Fibroblast of pulmonary artery (primary cell): ENCODE measurements around the gene BNC2.

Source experiments
- DNase-seq: peaks from one replicate; pipeline ENCODE4 v3.0.0-alpha.2; 2010; ENCODE audit warnings: low read depth
- H3K4me3 ChIP-seq: replicated peaks from 2 replicates; pipeline ENCODE4 v1.5.1; 2011; ENCODE audit warnings: low read depth, mild to moderate bottlenecking, control low read depth, low read length, moderate library complexity
- TF ChIP-seq, protein P1 (sequence below): IDR thresholded peaks from 2 replicates; pipeline ENCODE4 v1.5.1; 2011; ENCODE audit warnings: mild to moderate bottlenecking, control low read depth, low read length, inconsistent platforms; ENCODE audit errors: missing control alignments

Gene BNC2

DNA sequence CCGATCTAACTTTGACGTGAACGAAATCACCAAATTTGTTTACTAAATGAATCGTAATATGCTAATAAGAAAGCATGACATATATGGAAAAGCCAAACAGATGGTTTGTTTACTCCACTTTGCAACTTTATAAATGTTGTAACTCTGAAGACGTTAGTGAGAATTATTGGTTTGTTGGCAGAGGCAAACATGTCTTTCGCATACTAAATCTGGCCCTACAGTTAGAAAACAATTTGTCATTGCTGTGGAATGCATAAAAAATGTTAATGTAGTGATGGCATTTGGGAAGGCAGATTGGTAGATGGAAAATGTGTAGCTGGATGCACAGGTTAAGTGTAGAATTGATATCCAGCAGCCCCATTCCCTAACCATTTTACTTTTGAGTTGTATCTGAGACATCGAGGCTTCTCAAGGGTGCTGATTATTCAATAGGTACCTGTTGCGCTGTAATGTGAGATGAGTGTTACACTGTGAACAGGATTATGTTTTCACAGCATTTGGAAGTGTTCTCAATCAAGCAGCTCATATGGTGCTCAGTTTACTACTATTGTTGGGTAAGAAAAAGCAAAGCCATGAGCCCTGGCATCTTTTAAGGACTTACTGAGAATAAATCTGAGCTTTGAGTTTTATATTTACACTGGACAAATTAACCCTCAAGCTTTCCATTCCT lies 444.8 kb downstream of the BNC2 start:
- TF ChIP-seq, protein P1, sequence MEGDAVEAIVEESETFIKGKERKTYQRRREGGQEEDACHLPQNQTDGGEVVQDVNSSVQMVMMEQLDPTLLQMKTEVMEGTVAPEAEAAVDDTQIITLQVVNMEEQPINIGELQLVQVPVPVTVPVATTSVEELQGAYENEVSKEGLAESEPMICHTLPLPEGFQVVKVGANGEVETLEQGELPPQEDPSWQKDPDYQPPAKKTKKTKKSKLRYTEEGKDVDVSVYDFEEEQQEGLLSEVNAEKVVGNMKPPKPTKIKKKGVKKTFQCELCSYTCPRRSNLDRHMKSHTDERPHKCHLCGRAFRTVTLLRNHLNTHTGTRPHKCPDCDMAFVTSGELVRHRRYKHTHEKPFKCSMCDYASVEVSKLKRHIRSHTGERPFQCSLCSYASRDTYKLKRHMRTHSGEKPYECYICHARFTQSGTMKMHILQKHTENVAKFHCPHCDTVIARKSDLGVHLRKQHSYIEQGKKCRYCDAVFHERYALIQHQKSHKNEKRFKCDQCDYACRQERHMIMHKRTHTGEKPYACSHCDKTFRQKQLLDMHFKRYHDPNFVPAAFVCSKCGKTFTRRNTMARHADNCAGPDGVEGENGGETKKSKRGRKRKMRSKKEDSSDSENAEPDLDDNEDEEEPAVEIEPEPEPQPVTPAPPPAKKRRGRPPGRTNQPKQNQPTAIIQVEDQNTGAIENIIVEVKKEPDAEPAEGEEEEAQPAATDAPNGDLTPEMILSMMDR, result no peak
- no peak overlapping the region for H3K4me3 ChIP-seq
- peak; percentile 87 for DNase-seq

DNA sequence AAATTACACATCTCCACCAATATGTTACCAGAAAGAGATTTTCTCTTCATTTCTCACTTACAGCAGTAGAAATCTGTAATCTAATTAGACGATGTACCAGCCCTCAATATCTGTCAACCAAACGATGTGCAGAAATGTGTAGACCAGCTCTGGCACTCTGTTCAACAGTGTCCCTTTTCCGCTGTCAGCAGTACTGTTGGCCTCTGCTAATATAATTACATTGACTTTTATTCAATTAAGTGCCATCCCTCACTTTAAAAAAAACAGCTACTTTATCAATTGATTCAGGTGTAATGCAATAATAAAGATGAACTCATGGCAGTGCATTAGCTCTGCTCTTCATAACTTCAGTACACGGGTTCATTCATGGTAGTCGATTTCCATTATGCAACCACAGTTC lies 448.4 kb downstream of the BNC2 start:
- no peak overlapping the region for H3K4me3 ChIP-seq
- no peak for DNase-seq
- TF ChIP-seq, protein P1, result no peak

DNA sequence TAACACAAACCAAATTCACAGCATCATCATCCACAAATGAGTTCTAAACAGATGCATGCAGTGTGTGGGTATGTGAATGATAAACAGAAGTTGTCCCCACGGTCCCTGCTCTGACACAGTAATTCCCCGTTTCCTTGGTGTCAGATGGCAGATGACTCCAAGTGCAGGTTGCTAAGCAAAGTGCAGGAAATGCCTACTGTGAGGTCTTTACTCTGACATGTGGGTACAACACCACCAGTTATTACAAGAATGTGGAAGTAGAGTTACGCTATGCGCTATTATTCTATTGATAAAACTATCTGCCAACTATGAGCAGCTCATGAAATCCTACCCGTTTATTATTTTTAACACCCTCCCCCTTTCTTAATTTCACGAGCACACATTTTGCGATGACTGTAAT lies 448.9 kb downstream of the BNC2 start:
- DNase-seq, result peak; percentile 51
- TF ChIP-seq, protein P1, result no peak
- H3K4me3 ChIP-seq, result no peak overlapping the region

DNA sequence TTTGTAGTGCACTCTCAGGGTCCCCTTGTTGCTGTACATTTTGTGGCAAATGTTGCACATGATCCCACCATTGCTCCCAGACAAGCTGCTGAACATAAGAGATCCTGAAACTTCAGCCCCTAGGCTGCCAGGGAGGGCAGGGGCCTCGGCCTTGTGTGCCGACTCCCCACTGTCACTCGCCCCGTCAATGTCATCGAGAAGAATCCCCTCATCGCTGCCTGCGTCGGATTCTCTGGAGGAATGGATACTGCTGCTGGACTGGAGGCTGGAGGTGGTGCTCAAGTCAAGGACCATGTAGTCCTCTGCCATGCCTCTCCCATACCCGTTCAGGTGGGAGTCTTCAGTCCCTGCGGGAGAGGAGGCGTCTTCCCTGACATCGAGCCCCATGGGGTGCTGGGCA lies 451.3 kb downstream of the BNC2 start:
- DNase-seq, result no peak
- TF ChIP-seq, protein P1, result no peak
- no peak overlapping the region for H3K4me3 ChIP-seq

DNA sequence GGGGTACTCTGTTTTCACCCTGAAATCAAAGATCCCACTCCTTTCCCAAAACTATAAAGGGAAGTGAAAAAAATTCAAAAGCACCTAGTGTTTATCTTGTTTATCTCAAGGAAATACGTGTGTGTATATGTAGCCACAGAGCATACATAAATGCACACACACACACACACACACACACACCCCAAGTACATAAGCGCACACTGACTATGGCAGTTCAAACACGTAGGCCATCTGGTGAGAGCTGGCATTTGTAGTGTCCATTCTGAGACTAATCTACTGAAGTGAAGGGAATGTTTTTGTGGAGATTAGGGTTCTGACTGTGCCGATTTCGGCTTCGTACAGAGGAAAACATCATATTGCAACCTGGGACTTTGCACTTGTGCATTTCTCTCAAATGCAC lies 451.7 kb downstream of the BNC2 start:
- no peak for DNase-seq
- no peak overlapping the region for H3K4me3 ChIP-seq
- TF ChIP-seq, protein P1, result no peak

DNA sequence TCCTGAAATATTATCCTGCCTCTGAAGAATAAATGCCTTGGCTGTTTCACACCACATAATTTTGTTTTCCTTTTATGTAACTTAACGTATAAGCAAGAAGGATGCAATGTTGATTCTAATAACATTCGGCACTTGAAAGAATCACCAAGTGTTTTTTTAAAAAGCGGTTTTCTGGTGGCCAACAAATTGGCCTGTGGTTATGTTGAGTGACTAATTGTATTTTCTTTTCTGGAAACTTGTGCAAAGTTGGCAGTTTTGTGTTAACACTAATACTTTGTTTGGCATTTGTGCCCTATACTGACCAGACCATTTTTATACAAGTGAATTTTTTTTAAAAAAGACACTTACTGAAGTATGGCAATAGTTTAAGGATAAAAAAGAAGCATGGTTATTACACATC lies 452.7 kb downstream of the BNC2 start:
- TF ChIP-seq, protein P1, result no peak
- no peak for DNase-seq
- H3K4me3 ChIP-seq, result no peak overlapping the region

DNA sequence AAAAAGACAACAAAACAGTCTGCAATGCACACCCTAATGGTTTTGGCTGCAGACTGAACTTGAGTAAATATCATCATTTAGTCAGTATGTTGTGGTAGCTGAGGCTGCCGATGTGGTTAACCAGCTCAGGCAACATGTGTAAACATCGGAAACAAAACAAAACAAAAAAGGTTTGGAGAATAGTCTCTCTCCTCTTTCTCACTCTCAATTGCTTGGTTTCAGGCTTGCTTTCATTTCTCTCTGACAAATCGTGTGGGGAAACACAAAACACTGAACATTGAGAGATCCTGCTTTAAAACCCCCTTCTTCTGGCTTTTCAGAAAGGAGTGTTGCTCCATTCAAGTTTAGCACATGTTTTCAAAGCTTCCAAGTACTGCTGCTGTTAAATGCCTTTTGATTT lies 453.3 kb downstream of the BNC2 start:
- TF ChIP-seq, protein P1, result no peak
- no peak overlapping the region for H3K4me3 ChIP-seq
- peak; percentile 78 for DNase-seq
